Coronary artery (tissue), 2 donors: ENCODE measurements around the gene EDEM1.

Experiments used
- DNase-seq: peaks from one replicate; pipeline ENCODE4 v3.0.0-alpha.2; 2017; ENCODE audit warnings: low spot score
- H3K27ac ChIP-seq, 2 donors: fragments of 200-600 bp; sonication (generic); one replicate each; pipeline ENCODE4 v1.5.1; 2016 to 2019
- H3K4me3 ChIP-seq: fragments of 200-600 bp; sonication (generic); 2 replicates; pipeline ENCODE4 v1.5.1; 2016; ENCODE audit warnings: mild to moderate bottlenecking, moderate library complexity
- TF ChIP-seq, protein P1 (sequence below): fragments of 200-600 bp; sonication (generic); IDR thresholded peaks from one replicate; pipeline ENCODE4 v1.5.1; 2019; ENCODE audit warnings: antibody characterized with exemption

EDEM1 gene

DNA sequence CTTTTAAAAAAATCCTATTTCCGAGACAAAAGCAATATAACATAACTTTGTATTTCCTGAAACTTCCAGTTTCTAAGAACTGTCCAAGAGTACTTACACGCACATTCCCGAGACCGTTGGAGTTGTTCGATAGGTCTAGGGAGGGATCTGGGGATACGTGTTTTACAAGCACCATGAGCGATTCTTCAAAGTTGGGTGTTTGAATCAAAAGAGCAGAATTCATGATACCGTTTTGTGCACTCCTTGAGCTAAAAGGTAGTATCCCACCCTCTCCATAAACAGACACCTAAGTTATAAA, 700 bp upstream of the EDEM1 start:
- Histone ChIP-seq H3K4me3 (peak overlapping the region; percentile 89), H3K27ac (peak overlapping the region; percentile 73 to 97)
- no peak for DNase-seq
- TF ChIP-seq, protein P1, sequence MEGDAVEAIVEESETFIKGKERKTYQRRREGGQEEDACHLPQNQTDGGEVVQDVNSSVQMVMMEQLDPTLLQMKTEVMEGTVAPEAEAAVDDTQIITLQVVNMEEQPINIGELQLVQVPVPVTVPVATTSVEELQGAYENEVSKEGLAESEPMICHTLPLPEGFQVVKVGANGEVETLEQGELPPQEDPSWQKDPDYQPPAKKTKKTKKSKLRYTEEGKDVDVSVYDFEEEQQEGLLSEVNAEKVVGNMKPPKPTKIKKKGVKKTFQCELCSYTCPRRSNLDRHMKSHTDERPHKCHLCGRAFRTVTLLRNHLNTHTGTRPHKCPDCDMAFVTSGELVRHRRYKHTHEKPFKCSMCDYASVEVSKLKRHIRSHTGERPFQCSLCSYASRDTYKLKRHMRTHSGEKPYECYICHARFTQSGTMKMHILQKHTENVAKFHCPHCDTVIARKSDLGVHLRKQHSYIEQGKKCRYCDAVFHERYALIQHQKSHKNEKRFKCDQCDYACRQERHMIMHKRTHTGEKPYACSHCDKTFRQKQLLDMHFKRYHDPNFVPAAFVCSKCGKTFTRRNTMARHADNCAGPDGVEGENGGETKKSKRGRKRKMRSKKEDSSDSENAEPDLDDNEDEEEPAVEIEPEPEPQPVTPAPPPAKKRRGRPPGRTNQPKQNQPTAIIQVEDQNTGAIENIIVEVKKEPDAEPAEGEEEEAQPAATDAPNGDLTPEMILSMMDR, result no peak

DNA sequence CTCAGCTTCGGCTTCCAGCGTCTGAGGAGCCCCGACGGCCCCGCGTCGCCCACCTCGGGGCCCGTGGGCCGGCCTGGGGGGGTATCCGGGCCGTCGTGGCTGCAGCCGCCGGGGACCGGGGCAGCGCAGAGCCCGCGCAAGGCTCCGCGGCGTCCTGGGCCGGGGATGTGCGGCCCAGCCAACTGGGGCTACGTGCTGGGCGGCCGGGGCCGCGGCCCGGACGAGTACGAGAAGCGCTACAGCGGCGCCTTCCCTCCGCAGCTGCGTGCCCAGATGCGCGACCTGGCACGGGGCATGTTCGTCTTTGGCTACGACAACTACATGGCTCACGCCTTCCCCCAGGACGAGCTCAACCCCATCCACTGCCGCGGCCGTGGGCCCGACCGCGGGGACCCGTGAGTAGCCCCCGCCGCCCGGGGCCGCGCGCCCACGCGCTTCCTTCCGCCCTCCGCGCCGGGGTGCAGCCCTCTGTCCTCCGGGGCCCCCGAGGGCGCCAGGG, 462 bp downstream of the EDEM1 start:
- TF ChIP-seq, protein P1, result no peak
- DNase-seq, result peak; percentile 81

DNA sequence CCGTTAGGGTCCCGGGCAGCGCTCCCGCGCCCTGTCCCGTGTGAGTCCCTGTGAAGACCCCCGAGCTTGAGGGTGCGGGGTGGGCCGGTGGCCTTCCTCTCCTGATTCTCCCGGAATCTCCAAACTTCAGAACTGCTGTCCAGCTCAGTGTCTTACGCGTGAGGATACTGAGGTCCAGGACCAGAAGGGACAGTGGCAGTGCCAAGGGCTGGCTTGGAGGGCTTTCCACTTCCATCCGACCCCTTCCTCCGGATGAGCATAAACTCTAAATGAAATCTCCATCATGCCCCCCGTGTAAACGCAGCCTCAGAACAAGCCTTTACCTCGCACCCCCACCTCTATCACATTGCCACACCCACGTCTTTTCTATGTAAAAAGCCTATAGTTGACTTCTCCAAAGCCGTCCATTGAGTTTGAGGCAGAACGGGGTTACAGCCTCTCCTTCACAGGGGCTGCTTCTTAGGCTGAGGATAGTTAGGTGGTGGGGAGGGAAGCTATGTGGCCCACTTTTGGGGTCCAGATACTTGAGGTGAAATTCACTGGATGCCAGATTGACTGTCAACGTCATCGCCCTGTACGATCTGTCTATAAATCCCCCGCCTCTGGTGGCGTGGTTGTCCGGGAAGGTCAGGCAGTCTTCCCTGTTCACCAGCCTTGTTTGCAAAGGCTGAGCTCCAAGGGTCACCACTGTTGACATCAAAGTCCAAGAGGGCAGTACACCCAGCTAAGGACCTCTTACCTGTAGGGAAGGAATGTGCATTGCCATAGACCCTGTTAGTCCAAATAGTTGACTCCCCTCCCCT, 1.1 kb downstream of the EDEM1 start:
- peak overlapping the region; percentile 97 for H3K27ac ChIP-seq
- TF ChIP-seq, protein P1, result no peak
- DNase-seq, result no peak
- peak overlapping the region; percentile 89 for H3K4me3 ChIP-seq

More for the DNA sequence above, 462 bp downstream of the EDEM1 start:
- Histone ChIP-seq H3K4me3 (peak overlapping the region; percentile 89), H3K27ac (peak overlapping the region; percentile 97)

DNA sequence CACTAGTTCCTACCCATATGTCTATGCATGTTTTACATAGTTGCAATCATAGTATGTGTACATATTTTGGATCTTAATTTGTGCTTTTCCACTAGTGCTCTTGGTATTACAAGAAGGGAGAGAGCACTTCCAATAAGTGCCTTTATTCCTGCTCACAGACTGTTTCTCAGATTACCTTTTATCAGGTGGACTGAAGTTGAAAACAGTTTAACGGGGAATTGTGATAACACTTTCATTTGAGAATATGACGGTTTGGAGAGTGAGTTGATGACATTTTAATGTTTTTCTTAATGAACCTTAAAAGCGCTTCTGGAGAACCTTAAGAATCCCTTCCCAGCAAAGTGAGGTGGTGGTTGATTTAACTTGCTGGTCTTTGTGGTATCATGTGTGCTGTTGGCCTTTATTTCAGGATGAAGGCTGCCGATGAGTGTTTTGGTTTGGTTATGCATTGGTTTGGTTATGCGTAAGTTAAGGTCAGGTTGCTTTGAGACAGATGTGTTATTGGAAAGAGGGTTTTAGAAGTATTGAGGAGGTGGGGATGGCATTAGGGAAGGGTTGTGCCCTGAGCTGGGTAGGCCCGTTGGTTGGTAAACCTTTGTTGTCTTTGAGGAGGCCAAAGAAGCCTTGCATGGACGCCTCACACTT, 2.8 kb downstream of the EDEM1 start:
- Histone ChIP-seq H3K4me3 (peak overlapping the region; percentile 5), H3K27ac (no peak overlapping the region)
- TF ChIP-seq, protein P1, result no peak
- no peak for DNase-seq

DNA sequence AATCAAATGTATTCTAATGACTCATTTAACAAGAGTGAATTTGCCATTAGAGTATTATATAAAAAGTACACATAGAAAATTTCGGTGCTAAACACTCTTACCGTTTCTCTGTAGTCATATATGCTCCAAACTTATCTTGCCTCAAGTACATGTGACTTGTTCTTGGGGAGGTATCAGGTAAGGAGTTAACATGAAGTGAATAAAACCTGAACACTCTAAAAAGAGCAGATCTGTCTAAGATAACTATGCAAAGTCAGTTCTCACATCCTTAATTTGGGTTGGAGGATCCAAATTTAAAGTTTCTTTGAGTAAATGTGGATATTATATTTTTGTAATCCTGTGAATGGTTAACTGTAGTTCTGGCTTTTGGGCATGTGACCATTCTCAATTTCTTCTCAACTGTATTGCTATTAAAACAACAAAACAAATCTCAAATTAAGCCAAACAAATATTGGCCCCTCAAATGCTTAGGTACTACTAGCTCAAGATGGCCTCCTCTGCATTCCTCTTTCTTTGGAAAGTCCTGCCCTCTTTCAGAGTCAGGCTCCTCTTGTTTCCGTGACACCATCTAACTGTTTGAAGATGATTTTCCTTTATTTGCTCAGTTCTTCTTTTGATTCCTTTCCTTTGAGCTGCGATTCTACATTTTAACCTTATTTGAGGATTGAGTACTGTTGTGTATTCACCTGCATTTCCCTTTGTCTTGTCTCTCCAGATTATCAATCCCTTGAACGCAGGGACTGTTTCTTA, 4.2 kb downstream of the EDEM1 start:
- DNase-seq, result no peak
- Histone ChIP-seq H3K27ac (no peak overlapping the region), H3K4me3 (no peak overlapping the region)
- TF ChIP-seq, protein P1, result no peak

DNA sequence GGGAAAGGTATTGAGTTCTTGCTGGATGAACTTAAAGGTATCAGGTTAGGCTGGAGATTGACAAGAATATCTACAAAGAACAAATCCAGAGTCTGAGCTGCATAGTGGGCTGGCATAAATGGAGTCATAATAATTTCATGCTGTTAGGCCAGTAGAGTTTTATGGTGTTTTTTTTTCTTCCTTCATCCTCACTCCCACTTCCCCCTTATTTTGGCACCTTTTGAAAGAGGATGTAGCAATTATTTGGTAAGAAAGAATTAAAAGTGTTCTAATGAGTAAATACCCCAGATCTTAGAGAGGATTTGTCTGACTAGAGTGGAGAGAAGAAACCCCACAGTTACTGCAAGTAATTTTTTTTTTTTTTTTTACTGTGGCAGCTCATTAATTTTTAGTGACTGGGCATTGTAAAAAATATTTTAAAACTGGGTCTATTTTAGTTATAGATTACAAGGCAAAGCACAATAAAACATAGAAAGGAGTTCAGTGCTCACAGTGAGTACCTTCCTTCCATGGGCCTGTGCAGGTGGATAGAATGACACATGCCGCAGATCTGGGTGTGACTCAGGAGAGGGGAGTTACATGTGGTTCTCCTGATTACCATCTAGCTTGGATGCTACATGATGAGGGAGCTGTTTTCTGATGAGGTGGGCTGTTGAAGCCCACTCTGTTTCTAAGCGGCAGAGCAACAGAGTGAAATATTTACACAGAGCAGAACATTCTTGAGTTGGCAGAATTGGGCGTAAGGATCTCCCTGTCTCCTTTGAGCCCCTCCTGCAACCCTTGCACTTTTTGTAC, 5.3 kb downstream of the EDEM1 start:
- DNase-seq, result no peak

More for the DNA sequence above, 5.3 kb downstream of the EDEM1 start:
- TF ChIP-seq, protein P1, result no peak
- no peak overlapping the region for H3K27ac ChIP-seq
- no peak overlapping the region for H3K4me3 ChIP-seq
